ENCODE results near the gene ERG. TPM values are rescaled to one million over a fixed set of nuclear protein-coding genes. Genes with fewer than 3 reads are reported as not detected.

Gene ERG
- total and polyA plus RNA-seq, 3 donors from 2014 or later: 3.7 to 8.0 (median 5.0) TPM

DNA sequence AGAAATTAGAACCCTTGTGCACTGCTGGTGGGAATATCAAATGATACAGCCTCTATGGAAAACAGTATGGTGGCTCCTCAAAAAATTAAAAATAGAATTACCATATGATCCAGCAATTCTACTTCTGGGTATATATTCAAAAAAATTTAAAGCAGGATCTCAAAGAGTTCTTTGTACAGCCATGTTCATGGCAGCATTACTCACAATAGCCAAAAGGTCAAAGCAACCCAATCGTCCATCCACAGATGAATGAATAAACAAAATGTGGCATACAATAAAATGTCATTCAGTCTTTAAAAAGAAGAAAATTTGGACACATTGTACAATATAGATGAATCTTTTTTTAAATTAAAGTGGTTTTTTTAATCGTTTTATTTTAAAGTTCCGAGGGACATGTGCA lies 36.3 kb upstream of the ERG start:
- no peak for TF ChIP-seq POLR2A (IDR thresholded peaks at IDR 0.05)
- TF ChIP-seq, protein P1, sequence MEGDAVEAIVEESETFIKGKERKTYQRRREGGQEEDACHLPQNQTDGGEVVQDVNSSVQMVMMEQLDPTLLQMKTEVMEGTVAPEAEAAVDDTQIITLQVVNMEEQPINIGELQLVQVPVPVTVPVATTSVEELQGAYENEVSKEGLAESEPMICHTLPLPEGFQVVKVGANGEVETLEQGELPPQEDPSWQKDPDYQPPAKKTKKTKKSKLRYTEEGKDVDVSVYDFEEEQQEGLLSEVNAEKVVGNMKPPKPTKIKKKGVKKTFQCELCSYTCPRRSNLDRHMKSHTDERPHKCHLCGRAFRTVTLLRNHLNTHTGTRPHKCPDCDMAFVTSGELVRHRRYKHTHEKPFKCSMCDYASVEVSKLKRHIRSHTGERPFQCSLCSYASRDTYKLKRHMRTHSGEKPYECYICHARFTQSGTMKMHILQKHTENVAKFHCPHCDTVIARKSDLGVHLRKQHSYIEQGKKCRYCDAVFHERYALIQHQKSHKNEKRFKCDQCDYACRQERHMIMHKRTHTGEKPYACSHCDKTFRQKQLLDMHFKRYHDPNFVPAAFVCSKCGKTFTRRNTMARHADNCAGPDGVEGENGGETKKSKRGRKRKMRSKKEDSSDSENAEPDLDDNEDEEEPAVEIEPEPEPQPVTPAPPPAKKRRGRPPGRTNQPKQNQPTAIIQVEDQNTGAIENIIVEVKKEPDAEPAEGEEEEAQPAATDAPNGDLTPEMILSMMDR (IDR thresholded peaks at IDR 0.05): no peak
- Histone ChIP-seq H3K4me1 (no peaks in the 10 kb centered on the region), H3K4me3 (no peak overlapping the region), H3K27ac (no peak overlapping the region), H3K9me3 (no peaks in the 10 kb centered on the region), H3K27me3 (no peaks in the 10 kb centered on the region), H3K36me3 (ENCODE audit: low read depth, missing control alignments) (no peaks in the 10 kb centered on the region)
- no peak for DNase-seq
- 90 to 94% methylated on average over 3 of the region's 3 CpGs for WGBS, 2 donors
- intact Hi-C loops (cut with DNase I; ENCODE audit: low total_unique reads): no loop called here

- intact Hi-C loops (cut with DNase I; ENCODE audit: low total_unique reads): no loop called here
- WGBS, 2 donors: 67 to 69% methylated on average over 2 of the region's 2 CpGs
- H3K27me3 ChIP-seq: no peaks in the 10 kb centered on the region
- H3K27ac ChIP-seq: no peak overlapping the region
- no peaks in the 10 kb centered on the region for H3K9me3 ChIP-seq
- DNase-seq: no peak
- TF ChIP-seq POLR2A (IDR thresholded peaks at IDR 0.05): no peak
- TF ChIP-seq, protein P1 (IDR thresholded peaks at IDR 0.05): no peak
- H3K4me1 ChIP-seq: no peaks in the 10 kb centered on the region
- H3K36me3 ChIP-seq (ENCODE audit: low read depth, missing control alignments): no peaks in the 10 kb centered on the region
- no peak overlapping the region for H3K4me3 ChIP-seq
These were observed 35.6 kb upstream of the ERG start for GRCh38 chr21:38533887-38534286.

GRCh38 chr21:38531591-38531990 lies 33.3 kb upstream of the ERG start:
- no peaks in the 10 kb centered on the region for H3K9me3 ChIP-seq
- no peak for TF ChIP-seq POLR2A (IDR thresholded peaks at IDR 0.05)
- TF ChIP-seq, protein P1 (IDR thresholded peaks at IDR 0.05): no peak
- intact Hi-C loops (cut with DNase I; ENCODE audit: low total_unique reads): no loop called here
- no peaks in the 10 kb centered on the region for H3K27me3 ChIP-seq
- H3K4me1 ChIP-seq: no peaks in the 10 kb centered on the region
- H3K4me3 ChIP-seq: no peak overlapping the region
- H3K36me3 ChIP-seq (ENCODE audit: low read depth, missing control alignments): no peaks in the 10 kb centered on the region
- no peak overlapping the region for H3K27ac ChIP-seq
- no peak for DNase-seq
- 67 to 68% methylated on average over 5 of the region's 5 CpGs for WGBS, 2 donors

DNA sequence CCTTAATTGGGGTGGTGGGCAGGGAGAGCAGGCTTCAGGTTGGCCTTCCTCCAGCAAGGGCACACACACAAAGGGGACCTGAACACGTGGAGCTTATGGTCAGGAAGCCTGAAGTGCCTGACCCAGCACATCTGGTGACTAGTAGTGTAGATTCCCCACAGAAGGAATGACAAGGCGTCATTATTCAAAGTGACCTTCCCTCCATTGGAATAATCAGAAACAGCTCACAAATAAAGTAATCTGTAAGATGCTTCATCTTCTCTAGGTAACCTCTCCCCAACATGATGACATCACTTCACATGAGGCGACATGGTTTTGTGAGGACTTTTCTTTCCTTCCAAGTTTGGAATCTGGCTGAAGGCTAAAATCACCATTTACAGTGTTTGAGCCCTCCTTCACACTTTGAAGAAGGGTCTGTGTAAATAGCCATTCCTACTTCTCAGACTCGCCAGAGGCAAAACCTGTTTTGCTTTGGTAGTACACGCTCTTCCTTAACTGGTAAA lies 32.8 kb upstream of the ERG start:
- Histone ChIP-seq H3K4me1 (no peaks in the 10 kb centered on the region), H3K27me3 (no peaks in the 10 kb centered on the region), H3K4me3 (no peak overlapping the region), H3K9me3 (no peaks in the 10 kb centered on the region), H3K36me3 (ENCODE audit: low read depth, missing control alignments) (no peaks in the 10 kb centered on the region), H3K27ac (no peak overlapping the region)
- 69 to 74% methylated on average over 5 of the region's 5 CpGs for WGBS, 2 donors
- intact Hi-C loops (cut with DNase I; ENCODE audit: low total_unique reads): no loop called here
- DNase-seq: no peak
- no peak for TF ChIP-seq POLR2A (IDR thresholded peaks at IDR 0.05)
- TF ChIP-seq, protein P1 (IDR thresholded peaks at IDR 0.05): no peak

DNA sequence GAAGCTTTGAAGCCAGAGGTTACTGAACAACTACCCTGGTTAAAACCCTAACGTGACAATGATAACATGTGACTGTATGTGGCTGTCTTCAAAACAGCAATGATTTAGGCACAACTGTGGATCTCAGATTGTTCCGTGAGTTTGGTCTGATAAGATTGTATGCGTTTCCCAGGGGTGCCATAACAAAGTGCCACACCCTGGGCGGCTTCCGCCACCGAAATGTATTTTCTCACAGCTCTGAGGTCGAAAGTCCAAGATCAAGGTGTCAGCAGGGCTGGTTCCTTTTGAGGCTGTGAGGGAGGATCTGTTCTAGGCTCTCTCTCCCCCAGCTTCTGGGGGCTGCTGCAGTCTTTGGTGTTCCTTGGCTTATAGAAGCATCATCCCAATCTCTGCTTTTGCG lies 29.5 kb upstream of the ERG start:
- H3K4me3 ChIP-seq: no peak overlapping the region
- H3K36me3 ChIP-seq (ENCODE audit: low read depth, missing control alignments): no peaks in the 10 kb centered on the region
- TF ChIP-seq, protein P1 (IDR thresholded peaks at IDR 0.05): no peak
- no peak for TF ChIP-seq POLR2A (IDR thresholded peaks at IDR 0.05)
- intact Hi-C loops (cut with DNase I; ENCODE audit: low total_unique reads): no loop called here
- DNase-seq: no peak
- H3K9me3 ChIP-seq: no peaks in the 10 kb centered on the region
- 87 to 100% methylated on average over 5 to 8 of the region's 8 CpGs for WGBS, 2 donors
- H3K27ac ChIP-seq: no peak overlapping the region
- no peaks in the 10 kb centered on the region for H3K4me1 ChIP-seq
- H3K27me3 ChIP-seq: no peaks in the 10 kb centered on the region

Measured in testis (tissue), 3 donors.